Measurements from ENCODE around the gene C11orf68.
"Not testable (repeated sequence)": the region's sequence is repeated elsewhere in the genome, so short reads cannot be mapped to it uniquely, and the experiment has no call there.

The C11orf68 gene

GRCh38 chr11:65911682-65912568, 6.9 kb downstream of the C11orf68 start:
- DNase-seq, result no peak

GRCh38 chr11:65907878-65908277, 11.0 kb downstream of the C11orf68 start:
- DNase-seq, result no peak

- DNase-seq, result no peak
Measured at GRCh38 chr11:65906602-65907001, 12.3 kb downstream of the C11orf68 start.

- no peak for DNase-seq
Measured at GRCh38 chr11:65903715-65904114, 15.1 kb downstream of the C11orf68 start.

GRCh38 chr11:65903068-65903481, 15.8 kb downstream of the C11orf68 start:
- no peak for DNase-seq

- DNase-seq, result no peak
Measured at GRCh38 chr11:65900899-65901180, 18.0 kb downstream of the C11orf68 start.

GRCh38 chr11:65900125-65900898, 18.6 kb downstream of the C11orf68 start, which contains the start of gene FOSL1:
FOSL1 (minus strand) TSS chr11:65900388; CDS start chr11:65900339, 49 bp downstream.
- DNase-seq, result no peak

GRCh38 chr11:65899356-65900124, 19.3 kb downstream of the C11orf68 start:
- DNase-seq, result no peak

- no peak for DNase-seq
Measured at GRCh38 chr11:65898656-65899355, 20.1 kb downstream of the C11orf68 start.

GRCh38 chr11:65897020-65897471, 21.8 kb downstream of the C11orf68 start:
- no peak for DNase-seq

- no peak for DNase-seq
Measured at GRCh38 chr11:65896034-65896999, 22.5 kb downstream of the C11orf68 start.

GRCh38 chr11:65895482-65895981, 23.3 kb downstream of the C11orf68 start:
- no peak for DNase-seq

- no peak for DNase-seq
Measured at GRCh38 chr11:65894034-65894591, 24.7 kb downstream of the C11orf68 start.

GRCh38 chr11:65892661-65893317, 26.1 kb downstream of the C11orf68 start:
- no peak for DNase-seq

GRCh38 chr11:65892137-65892540, 26.7 kb downstream of the C11orf68 start:
- not testable (repeated sequence) for DNase-seq

GRCh38 chr11:65891219-65892136, 27.4 kb downstream of the C11orf68 start:
- no peak for DNase-seq

GRCh38 chr11:65890324-65891218, 28.3 kb downstream of the C11orf68 start, which contains the start of gene CCDC85B:
CCDC85B (plus strand) TSS chr11:65890673; CDS start chr11:65890784, 111 bp downstream.
- peak; percentile 73 for DNase-seq

All from NCI-H2029 treated with DMSO at 0.1 percent for 48 hours (cell line).